Trophoblast cell (in vitro differentiated cells and primary cell): ENCODE measurements around the gene IQCK.

Source experiments
- DNase-seq, 2 donors: peaks; one replicate each; pipeline ENCODE4 v3.0.0-alpha.2; 2016
- H2AFZ ChIP-seq: 2 replicates; pipeline ENCODE4 v1.6.1; 2013; ENCODE audit warnings: low read length, moderate library complexity, mild to moderate bottlenecking; ENCODE audit not compliant: insufficient read depth, poor library complexity
- H2AK5ac ChIP-seq: 2 replicates; pipeline ENCODE4 v1.6.1; 2013; ENCODE audit warnings: mild to moderate bottlenecking, low read length
- H2BK120ac ChIP-seq: 2 replicates; pipeline ENCODE4 v1.6.1; 2013; ENCODE audit warnings: low read length, mild to moderate bottlenecking, moderate library complexity; ENCODE audit not compliant: insufficient read depth, poor library complexity
- H2BK12ac ChIP-seq: 2 replicates; pipeline ENCODE4 v1.6.1; 2013; ENCODE audit warnings: mild to moderate bottlenecking, low read length, moderate library complexity
- H2BK5ac ChIP-seq: 2 replicates; pipeline ENCODE4 v1.6.1; 2013; ENCODE audit warnings: low read length, low read depth, moderate library complexity, mild to moderate bottlenecking; ENCODE audit not compliant: poor library complexity
- H3K14ac ChIP-seq: 2 replicates; pipeline ENCODE4 v1.6.1; 2013; ENCODE audit warnings: mild to moderate bottlenecking, low read length
- H3K18ac ChIP-seq: 2 replicates; pipeline ENCODE4 v1.6.1; 2013; ENCODE audit warnings: mild to moderate bottlenecking, low read length
- H3K23ac ChIP-seq: 2 replicates; pipeline ENCODE4 v1.6.1; 2013; ENCODE audit warnings: low read length
- H3K27ac ChIP-seq: 2 replicates; pipeline ENCODE4 v1.5.1; 2013; ENCODE audit warnings: low read depth, mild to moderate bottlenecking, inconsistent platforms, low read length, moderate library complexity
- H3K27me3 ChIP-seq: 2 replicates; pipeline ENCODE4 v1.6.1; 2013; ENCODE audit warnings: inconsistent platforms, mild to moderate bottlenecking, low read length, moderate library complexity; ENCODE audit not compliant: insufficient read depth
- H3K36me3 ChIP-seq, 2 experiments: 1 replicate in 1 of 2; 2 replicates in 1 of 2; pipeline ENCODE4 v1.6.1; 2013; ENCODE audit warnings: low read length in 2 of 2, mild to moderate bottlenecking in 2 of 2, moderate library complexity in 1 of 2; ENCODE audit not compliant: insufficient read depth in 2 of 2, control insufficient read depth in 1 of 2
- H3K4ac ChIP-seq: 2 replicates; pipeline ENCODE4 v1.6.1; 2013; ENCODE audit warnings: low read depth, mild to moderate bottlenecking, low read length, moderate library complexity
- H3K4me1 ChIP-seq, 2 experiments: 1 replicate in 1 of 2; 2 replicates in 1 of 2; pipeline ENCODE4 v1.6.1; 2013; ENCODE audit warnings: low read length in 2 of 2, mild to moderate bottlenecking in 2 of 2, moderate library complexity in 1 of 2; ENCODE audit not compliant: insufficient read depth in 2 of 2, control insufficient read depth in 1 of 2
- H3K4me2 ChIP-seq: 2 replicates; pipeline ENCODE4 v1.6.1; 2013; ENCODE audit warnings: inconsistent platforms, mild to moderate bottlenecking, low read length, moderate library complexity
- H3K4me3 ChIP-seq: 2 replicates; pipeline ENCODE4 v1.5.1; 2013; ENCODE audit warnings: mild to moderate bottlenecking, low read depth, low read length, inconsistent platforms
- H3K79me1 ChIP-seq: one replicate; pipeline ENCODE4 v1.6.1; 2013; ENCODE audit warnings: low read length
- H3K79me2 ChIP-seq: 2 replicates; pipeline ENCODE4 v1.6.1; 2013; ENCODE audit warnings: low read length, mild to moderate bottlenecking; ENCODE audit not compliant: control insufficient read depth, insufficient read depth, poor library complexity
- H3K9ac ChIP-seq: 2 replicates; pipeline ENCODE4 v1.6.1; 2013; ENCODE audit warnings: mild to moderate bottlenecking, low read length
- H3K9me3 ChIP-seq: 2 replicates; pipeline ENCODE4 v1.6.1; 2013; ENCODE audit warnings: low read depth, mild to moderate bottlenecking, control low read depth, inconsistent platforms, low read length; ENCODE audit not compliant: insufficient read depth
- H4K12ac ChIP-seq: 2 replicates; pipeline ENCODE4 v1.6.1; 2013; ENCODE audit warnings: low read depth, mild to moderate bottlenecking, low read length, moderate library complexity
- H4K8ac ChIP-seq: 2 replicates; pipeline ENCODE4 v1.6.1; 2013; ENCODE audit warnings: low read depth, mild to moderate bottlenecking, low read length, moderate library complexity
- H4K91ac ChIP-seq: one replicate; pipeline ENCODE4 v1.6.1; 2013; ENCODE audit warnings: low read depth, mild to moderate bottlenecking, low read length, moderate library complexity
- WGBS: extraction: QIAGEN DNeasy Blood & Tissue Kit; methylation state at CpG from one replicate; pipeline ENCODE4 v1.1.7; 2013; ENCODE audit warnings: missing lambda C conversion rate; ENCODE audit not compliant: insufficient read length, insufficient coverage; ENCODE audit errors: extremely low coverage; 5-methylcytosine and 5-hydroxymethylcytosine counted together

The IQCK gene

DNA sequence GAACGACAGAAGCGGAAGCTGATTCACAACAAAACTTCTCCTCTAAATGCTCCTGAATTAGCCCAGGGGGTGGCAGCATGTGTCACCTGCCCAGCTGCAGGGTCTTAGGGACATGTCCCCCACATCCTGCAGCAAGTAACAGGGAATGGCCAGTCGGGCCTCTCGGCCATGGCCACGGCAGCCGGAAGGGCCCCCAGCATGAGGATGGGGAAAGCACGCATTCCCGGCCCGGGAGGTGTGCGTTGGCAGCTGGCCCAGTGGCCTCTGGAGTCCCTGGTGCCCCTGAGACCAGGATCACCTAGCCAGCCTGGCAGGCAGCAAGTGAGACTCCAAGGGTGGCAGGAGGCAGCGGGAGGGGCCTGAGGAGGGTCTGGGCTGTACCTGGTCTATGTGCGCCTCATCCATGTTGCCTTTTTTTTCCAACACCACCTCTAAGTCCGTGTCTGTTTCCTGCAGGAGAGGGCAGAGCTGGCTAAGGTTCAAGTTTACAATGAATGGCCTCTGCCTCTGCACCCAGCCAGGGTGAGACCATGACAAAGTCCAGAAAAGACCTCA lies 7.0 kb upstream of the IQCK start:
- Histone ChIP-seq H3K4me1 (peaks cover 5% of the 10 kb centered on the region in 2 experiments), H2AFZ (no peak overlapping the region), H3K4me2 (no peak overlapping the region), H2BK12ac (no peak overlapping the region), H2AK5ac (no peak overlapping the region), H2BK5ac (no peak overlapping the region), H3K4me3 (no peak overlapping the region), H4K91ac (no peak overlapping the region), H3K36me3 (peaks cover 48 to 55% of the 10 kb centered on the region in 2 experiments), H3K23ac (no peak overlapping the region), H3K4ac (no peak overlapping the region), H3K27ac (no peak overlapping the region), H3K9ac (no peak overlapping the region), H3K9me3 (no peaks in the 10 kb centered on the region), H2BK120ac (no peak overlapping the region), H3K79me1 (no peaks in the 10 kb centered on the region), H3K27me3 (no peaks in the 10 kb centered on the region), H3K14ac (no peak overlapping the region), H4K8ac (no peak overlapping the region), H3K79me2 (no peaks in the 10 kb centered on the region), H4K12ac (no peak overlapping the region), H3K18ac (no peak overlapping the region)
- DNase-seq, result no peak
- no CpG with 5 or more reads among the region's 13 CpGs for WGBS

DNA sequence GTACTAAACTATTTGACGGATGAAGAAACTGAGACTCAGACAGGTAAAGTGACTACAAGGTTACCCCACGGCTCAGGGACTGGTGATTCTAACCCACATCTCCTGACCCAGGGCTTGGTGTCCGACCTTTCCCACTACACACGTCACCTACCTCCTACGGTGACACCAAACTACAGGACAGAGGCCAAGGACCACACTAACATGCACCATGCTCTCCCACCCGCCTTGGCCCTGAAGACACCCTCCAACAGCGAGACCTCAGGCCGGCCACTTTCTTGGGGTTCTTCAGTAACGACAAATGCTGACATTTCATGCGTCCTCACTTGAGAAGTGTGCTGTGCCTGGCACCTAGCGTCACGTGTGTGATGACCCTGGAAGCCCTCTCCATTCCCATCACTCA lies 6.4 kb upstream of the IQCK start:
- H3K4me1 ChIP-seq, result peaks cover 10% of the 10 kb centered on the region in 2 experiments
- no peak overlapping the region for H3K4me2 ChIP-seq
- H3K27ac ChIP-seq, result no peak overlapping the region
- H2BK12ac ChIP-seq, result no peak overlapping the region
- H3K4ac ChIP-seq, result no peak overlapping the region
- H3K9me3 ChIP-seq, result no peaks in the 10 kb centered on the region
- H3K18ac ChIP-seq, result no peak overlapping the region
- H2AFZ ChIP-seq, result no peak overlapping the region
- no peak overlapping the region for H3K9ac ChIP-seq
- H2AK5ac ChIP-seq, result no peak overlapping the region
- peak overlapping the region; percentile 7 for H3K4me3 ChIP-seq
- H3K14ac ChIP-seq, result no peak overlapping the region
- no peak overlapping the region for H4K91ac ChIP-seq
- no peaks in the 10 kb centered on the region for H3K27me3 ChIP-seq
- H3K79me2 ChIP-seq, result no peaks in the 10 kb centered on the region
- peaks cover 48 to 53% of the 10 kb centered on the region in 2 experiments for H3K36me3 ChIP-seq
- DNase-seq, result no peak
- no peak overlapping the region for H2BK5ac ChIP-seq
- no peak overlapping the region for H4K8ac ChIP-seq
- no peaks in the 10 kb centered on the region for H3K79me1 ChIP-seq
- no peak overlapping the region for H2BK120ac ChIP-seq
- H4K12ac ChIP-seq, result no peak overlapping the region
- no peak overlapping the region for H3K23ac ChIP-seq
- WGBS, result no CpG with 5 or more reads among the region's 12 CpGs

DNA sequence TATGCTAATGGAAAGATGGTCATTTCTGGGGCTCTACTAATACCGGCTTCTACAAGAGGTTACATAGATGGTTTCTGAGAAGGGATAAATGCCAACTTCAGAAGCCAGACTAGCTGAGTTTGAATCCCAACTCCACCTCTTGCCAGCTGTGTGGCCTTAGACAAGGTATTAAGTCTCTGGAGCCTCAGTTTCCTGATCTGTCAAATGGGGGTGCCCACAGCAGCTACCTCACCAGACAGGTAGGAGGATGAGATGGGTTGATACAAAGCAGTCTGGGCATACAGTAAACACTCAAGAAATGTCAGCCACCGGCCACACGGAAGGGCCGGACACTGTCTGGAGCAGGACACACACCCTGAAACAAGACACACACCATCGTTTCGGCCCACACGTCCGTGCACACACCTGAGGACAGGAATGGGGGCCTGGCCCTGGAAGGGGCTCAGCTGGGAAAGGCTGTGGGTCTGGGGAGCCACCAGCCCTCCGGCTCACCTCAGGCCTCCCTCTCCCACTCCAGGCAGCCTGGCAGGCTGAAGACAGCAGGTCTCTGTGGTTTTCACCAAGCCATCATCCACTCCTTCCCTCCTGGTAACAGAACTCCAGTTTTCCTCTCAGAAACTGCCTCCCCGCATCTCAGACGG lies 5.5 kb upstream of the IQCK start:
- DNase-seq, result no peak
- no peak overlapping the region for H2BK12ac ChIP-seq
- H3K18ac ChIP-seq, result no peak overlapping the region
- H4K8ac ChIP-seq, result no peak overlapping the region
- no peak overlapping the region for H2BK5ac ChIP-seq
- no peak overlapping the region for H3K23ac ChIP-seq
- no peak overlapping the region for H3K27ac ChIP-seq
- H3K4me1 ChIP-seq, result peaks cover 10 to 16% of the 10 kb centered on the region in 2 experiments
- peaks cover 5% of the 10 kb centered on the region for H3K79me2 ChIP-seq
- no peak overlapping the region for H3K4me2 ChIP-seq
- no peak overlapping the region for H4K91ac ChIP-seq
- no peaks in the 10 kb centered on the region for H3K27me3 ChIP-seq
- no peak overlapping the region for H4K12ac ChIP-seq
- H3K79me1 ChIP-seq, result peaks cover 4% of the 10 kb centered on the region
- H3K4me3 ChIP-seq, result no peak overlapping the region
- H3K9ac ChIP-seq, result no peak overlapping the region
- no peak overlapping the region for H2BK120ac ChIP-seq
- peaks cover 45 to 46% of the 10 kb centered on the region in 2 experiments for H3K36me3 ChIP-seq
- no peak overlapping the region for H2AFZ ChIP-seq
- no CpG with 5 or more reads among the region's 11 CpGs for WGBS
- H3K4ac ChIP-seq, result no peak overlapping the region
- no peak overlapping the region for H2AK5ac ChIP-seq
- no peak overlapping the region for H3K14ac ChIP-seq
- H3K9me3 ChIP-seq, result no peaks in the 10 kb centered on the region

DNA sequence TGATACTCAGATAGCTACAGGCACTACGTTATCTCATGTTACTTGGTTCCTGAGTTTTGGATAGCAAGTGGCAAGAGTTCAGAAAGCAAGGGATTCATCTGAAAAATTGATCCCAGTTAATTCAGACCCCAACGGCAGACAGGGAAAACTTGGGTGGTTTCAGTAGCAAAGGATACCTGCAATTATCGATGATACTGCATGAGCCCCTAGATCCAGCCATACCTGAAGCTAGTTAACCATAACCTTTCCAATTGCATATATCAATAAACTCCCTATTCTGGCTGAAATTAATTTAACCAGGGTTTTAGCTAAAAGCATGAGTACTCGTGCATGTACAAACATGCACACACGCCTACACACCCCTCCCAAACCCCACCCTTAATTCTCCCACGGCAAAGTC lies 4.4 kb upstream of the IQCK start:
- no peak overlapping the region for H2BK120ac ChIP-seq
- H3K4me2 ChIP-seq, result no peak overlapping the region

More for the DNA sequence above, 4.4 kb upstream of the IQCK start:
- Histone ChIP-seq H2AK5ac (no peak overlapping the region), H3K4ac (no peak overlapping the region), H4K12ac (no peak overlapping the region), H2BK12ac (no peak overlapping the region), H3K36me3 (peaks cover 41 to 42% of the 10 kb centered on the region in 2 experiments), H3K4me3 (no peak overlapping the region), H3K27me3 (no peaks in the 10 kb centered on the region), H2BK5ac (no peak overlapping the region), H3K23ac (no peak overlapping the region), H2AFZ (no peak overlapping the region), H3K79me1 (peaks cover 8% of the 10 kb centered on the region), H4K8ac (no peak overlapping the region), H3K4me1 (peaks cover 8 to 14% of the 10 kb centered on the region in 2 experiments), H3K18ac (no peak overlapping the region), H3K9ac (no peak overlapping the region), H3K14ac (no peak overlapping the region), H4K91ac (no peak overlapping the region), H3K79me2 (peaks cover 9% of the 10 kb centered on the region), H3K27ac (no peak overlapping the region), H3K9me3 (no peaks in the 10 kb centered on the region)
- no peak for DNase-seq
- WGBS, result no CpG with 5 or more reads among the region's 6 CpGs
